OCI-LY7 (cell line): Measurements from ENCODE around the gene ZNF563. TPM values are rescaled to one million over a fixed set of nuclear protein-coding genes. Genes with fewer than 3 reads are reported as not detected.
"Not testable (repeated sequence)": the region's sequence is repeated elsewhere in the genome, so short reads cannot be mapped to it uniquely, and the experiment has no call there.

Experiments
- BruUV-seq: library from RNA; stranded (reverse); fragments of 400-500 nt; replicated peaks from 2 replicates; lab custom pipeline; 2021; lab: Mats Ljungman, UMichigan
- CTCF ChIA-PET: fragments of 300-600 bp; sonication (Branson Sonifier 250); formaldehyde crosslinking; loops from one replicate; lab custom pipeline; 2022; ENCODE audit warnings: antibody characterized with exemption; ENCODE audit not compliant: unreplicated experiment; lab: Charles Lee
- POLR2A ChIA-PET: fragments of 300-600 bp; sonication (Branson Sonifier 250); formaldehyde crosslinking; loops from one replicate; lab custom pipeline; 2022; ENCODE audit warnings: antibody characterized with exemption; lab: Charles Lee
- DNase-seq: peaks from one replicate; pipeline ENCODE4 v3.0.0-alpha.2; 2015; ENCODE audit warnings: low spot score
- H2AFZ ChIP-seq: fragments of 200-600 bp; sonication (generic), shearing (Covaris generic); 2 replicates; pipeline ENCODE4 v1.6.1; 2014; ENCODE audit warnings: mild to moderate bottlenecking, antibody characterized with exemption, low read length, moderate library complexity
- H3K27ac ChIP-seq: fragments of 200-600 bp; sonication (generic); 2 replicates; pipeline ENCODE4 v1.5.1; 2014; ENCODE audit warnings: mixed run types, low read depth, mild to moderate bottlenecking, moderate library complexity, low read length, inconsistent platforms; ENCODE audit not compliant: poor library complexity, severe bottlenecking
- H3K36me3 ChIP-seq: fragments of 200-600 bp; sonication (generic); 2 replicates; pipeline ENCODE4 v1.6.1; 2014; ENCODE audit warnings: mild to moderate bottlenecking, antibody characterized with exemption, low read length, moderate library complexity, mixed read lengths; ENCODE audit not compliant: insufficient read depth
- H3K4me1 ChIP-seq: fragments of 200-600 bp; sonication (generic); 2 replicates; pipeline ENCODE4 v1.5.1; 2014; ENCODE audit warnings: mild to moderate bottlenecking, low read length; ENCODE audit not compliant: insufficient read depth, poor library complexity, severe bottlenecking
- H3K4me2 ChIP-seq: fragments of 200-600 bp; sonication (generic); 2 replicates; pipeline ENCODE4 v1.6.1; 2014; ENCODE audit warnings: mild to moderate bottlenecking, low read length
- H3K4me3 ChIP-seq: fragments of 200-600 bp; sonication (generic); 2 replicates; pipeline ENCODE4 v1.5.1; 2014; ENCODE audit warnings: mild to moderate bottlenecking, low read depth, low read length; ENCODE audit not compliant: poor library complexity, severe bottlenecking
- H3K79me2 ChIP-seq: fragments of 200-600 bp; sonication (generic); 2 replicates; pipeline ENCODE4 v1.6.1; 2016; ENCODE audit warnings: low read depth, mild to moderate bottlenecking, low read length, moderate library complexity, mixed read lengths; ENCODE audit not compliant: insufficient read depth
- H3K9me2 ChIP-seq: fragments of 200-600 bp; sonication (generic); 2 replicates; pipeline ENCODE4 v1.6.1; 2016; ENCODE audit warnings: mild to moderate bottlenecking, low read length, mixed read lengths; ENCODE audit not compliant: insufficient read depth
- H3K9me3 ChIP-seq: fragments of 200-600 bp; sonication (generic); 2 replicates; pipeline ENCODE4 v1.6.1; 2014; ENCODE audit warnings: mild to moderate bottlenecking, mixed run types, low read length, mixed read lengths
- H4K20me1 ChIP-seq: fragments of 200-600 bp; sonication (generic); 2 replicates; pipeline ENCODE4 v1.6.1; 2014; ENCODE audit warnings: mild to moderate bottlenecking, antibody characterized with exemption, low read length, moderate library complexity, mixed read lengths; ENCODE audit not compliant: insufficient read depth
- EZH2phosphoT487 ChIP-seq: fragments of 200-600 bp; sonication (generic); IDR thresholded peaks from 2 replicates; pipeline ENCODE4 v1.6.1; 2018; ENCODE audit warnings: low read depth, borderline replicate concordance, mild to moderate bottlenecking, mixed run types, antibody characterized with exemption, low read length, moderate library complexity, mixed read lengths
- intact Hi-C: fragments of 100-400 bp; cut with micrococcal nuclease; formaldehyde crosslinking; loops from one replicate; pipeline ENCODE4 v1.10.0; 2022; ENCODE audit not compliant: unreplicated experiment
- total RNA-seq, 2 experiments: library from RNA; depleted of rRNA in 1 of 2; stranded (reverse); fragments of >200 nt in 1 of 2; shearing (Covaris generic) in 1 of 2; gene quantifications; 2 replicates each; pipeline ENCODE4 v1.2.3, GENCODE V29; 2014 to 2022
- TF ChIP-seq, protein P1 (sequence below): fragments of 200-600 bp; sonication (generic); conservative IDR thresholded peaks from 2 replicates; pipeline ENCODE4 v1.5.1; 2014; ENCODE audit warnings: mild to moderate bottlenecking, antibody characterized with exemption, low read length, moderate library complexity, mixed read lengths

The ZNF563 gene
- total RNA-seq, 2 experiments from 2014 or later, result 3.2 to 6.6 TPM

GRCh38 chr19:12365236-12366162 is 32.1 kb upstream of the ZNF563 start, which contains the start of gene ZNF442:
Gene ZNF442 (minus strand): TSS chr19:12365683. CDS start chr19:12363631, 2,052 bp downstream.
- no peaks in the 10 kb centered on the region for H4K20me1 ChIP-seq
- BruUV-seq, result no TSS peak
- H3K4me2 ChIP-seq, result peak within 1 kb of the TSS; percentile 59
- no peaks in the 10 kb centered on the region for H3K36me3 ChIP-seq
- DNase-seq, result peak; percentile 78
- TF ChIP-seq EZH2phosphoT487, result no peak
- TF ChIP-seq, protein P1, sequence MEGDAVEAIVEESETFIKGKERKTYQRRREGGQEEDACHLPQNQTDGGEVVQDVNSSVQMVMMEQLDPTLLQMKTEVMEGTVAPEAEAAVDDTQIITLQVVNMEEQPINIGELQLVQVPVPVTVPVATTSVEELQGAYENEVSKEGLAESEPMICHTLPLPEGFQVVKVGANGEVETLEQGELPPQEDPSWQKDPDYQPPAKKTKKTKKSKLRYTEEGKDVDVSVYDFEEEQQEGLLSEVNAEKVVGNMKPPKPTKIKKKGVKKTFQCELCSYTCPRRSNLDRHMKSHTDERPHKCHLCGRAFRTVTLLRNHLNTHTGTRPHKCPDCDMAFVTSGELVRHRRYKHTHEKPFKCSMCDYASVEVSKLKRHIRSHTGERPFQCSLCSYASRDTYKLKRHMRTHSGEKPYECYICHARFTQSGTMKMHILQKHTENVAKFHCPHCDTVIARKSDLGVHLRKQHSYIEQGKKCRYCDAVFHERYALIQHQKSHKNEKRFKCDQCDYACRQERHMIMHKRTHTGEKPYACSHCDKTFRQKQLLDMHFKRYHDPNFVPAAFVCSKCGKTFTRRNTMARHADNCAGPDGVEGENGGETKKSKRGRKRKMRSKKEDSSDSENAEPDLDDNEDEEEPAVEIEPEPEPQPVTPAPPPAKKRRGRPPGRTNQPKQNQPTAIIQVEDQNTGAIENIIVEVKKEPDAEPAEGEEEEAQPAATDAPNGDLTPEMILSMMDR, result peak; percentile 37; the same call in 1 of the 2 replicates
- no peaks in the 10 kb centered on the region for H3K9me2 ChIP-seq
- H3K79me2 ChIP-seq, result no peaks in the 10 kb centered on the region
- no peak within 1 kb of the TSS for H3K27ac ChIP-seq
- peak within 1 kb of the TSS; percentile 69; the same call in 1 of the 2 replicates for H2AFZ ChIP-seq
- peaks cover 7% of the 10 kb centered on the region; the same call in 1 of the 2 replicates for H3K9me3 ChIP-seq
- H3K4me1 ChIP-seq, result peaks cover 10% of the 10 kb centered on the region
- intact Hi-C loops, result no loop called here
- ChIA-PET CTCF (interaction anchor here (0.6 kb wide), 1 partner anchor 307 kb away, joined by 3 read pairs; no protein-coding TSS in a partner anchor), POLR2A (interaction anchor here (0.6 kb wide), 2 partner anchors 175 to 203 kb away, joined by 3 to 5 read pairs; partner anchors contain the start of gene ZNF136)
- H3K4me3 ChIP-seq, result peak within 1 kb of the TSS; percentile 60

GRCh38 chr19:12364391-12365235 is 31.2 kb upstream of the ZNF563 start:
- Histone ChIP-seq H3K9me2 (no peaks in the 10 kb centered on the region), H3K79me2 (no peaks in the 10 kb centered on the region), H3K4me2 (peak overlapping the region; percentile 59; the same call in 1 of the 2 replicates), H3K36me3 (no peaks in the 10 kb centered on the region), H2AFZ (no peak overlapping the region; the same call in 1 of the 2 replicates), H3K27ac (no peak overlapping the region), H3K4me1 (peaks cover 10% of the 10 kb centered on the region), H3K4me3 (peak overlapping the region; percentile 60), H3K9me3 (peaks cover 7% of the 10 kb centered on the region; the same call in 1 of the 2 replicates), H4K20me1 (no peaks in the 10 kb centered on the region)
- CTCF ChIA-PET, result interaction anchor here (0.6 kb wide), 1 partner anchor 306 kb away, joined by 3 read pairs; no protein-coding TSS in a partner anchor
- TF ChIP-seq, protein P1, result no peak
- TF ChIP-seq EZH2phosphoT487, result no peak
- intact Hi-C loops, result no loop called here
- POLR2A ChIA-PET, result no interaction called here
- no TSS peak for BruUV-seq
- no peak for DNase-seq

DNA sequence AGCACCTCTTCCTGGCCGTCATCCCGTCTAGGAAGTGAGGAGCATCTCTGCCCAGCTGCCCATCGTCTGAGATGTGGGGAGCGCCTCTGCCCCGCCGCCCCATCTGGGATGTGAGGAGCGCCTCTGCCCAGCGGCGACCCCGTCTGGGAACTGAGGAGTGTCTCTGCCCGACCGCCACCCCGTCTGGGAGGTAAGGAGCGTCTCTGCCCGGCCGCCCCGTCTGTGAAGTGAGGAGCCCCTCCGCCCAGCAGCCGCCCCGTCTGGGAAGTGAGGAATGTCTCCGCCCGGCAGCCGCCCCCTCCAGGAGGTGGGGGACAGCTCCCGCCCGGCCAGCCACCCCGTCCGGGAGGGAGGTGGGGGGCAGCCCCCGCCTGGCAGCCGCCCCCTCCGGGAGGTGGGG is 28.8 kb upstream of the ZNF563 start:
- POLR2A ChIA-PET, H3K79me2 ChIP-seq, H3K27ac ChIP-seq, H3K4me1 ChIP-seq, H3K9me3 ChIP-seq, H3K36me3 ChIP-seq, H3K4me3 ChIP-seq, H4K20me1 ChIP-seq, H3K9me2 ChIP-seq, DNase-seq, CTCF ChIA-PET, BruUV-seq, H3K4me2 ChIP-seq, H2AFZ ChIP-seq, intact Hi-C loops: not testable (repeated sequence)
